BE2C (cell line): Measurements from ENCODE around the gene COA5.

ENCODE experiments used
- DNase-seq: peaks from one replicate; pipeline ENCODE4 v3.0.0-alpha.2; 2020
- H3K27me3 ChIP-seq: fragments of 250-450 bp; sonication (Bioruptor Pico); 2 replicates; pipeline ENCODE4 v1.5.1; 2020; ENCODE audit warnings: mild to moderate bottlenecking
- H3K36me3 ChIP-seq: fragments of 250-450 bp; sonication (Bioruptor Pico); 2 replicates; pipeline ENCODE4 v1.5.1; 2020; ENCODE audit warnings: mild to moderate bottlenecking
- H3K4me1 ChIP-seq: fragments of 250-450 bp; sonication (Bioruptor Pico); 2 replicates; pipeline ENCODE4 v1.5.1; 2020
- H3K4me3 ChIP-seq: 2 replicates; pipeline ENCODE4 v1.5.1; 2011; ENCODE audit warnings: low read depth, low read length
- H3K9me3 ChIP-seq: fragments of 250-450 bp; sonication (Bioruptor Pico); 2 replicates; pipeline ENCODE4 v1.5.1; 2020
- CTCF ChIP-seq: IDR thresholded peaks from 2 replicates; pipeline ENCODE4 v1.5.1; 2012; ENCODE audit warnings: mild to moderate bottlenecking, low read depth, low read length

COA5 gene

GRCh38 chr2:98568161-98568956, 40.0 kb downstream of the COA5 start:
- no peaks in the 10 kb centered on the region for H3K36me3 ChIP-seq
- DNase-seq: no peak

GRCh38 chr2:98565941-98566340, 42.4 kb downstream of the COA5 start:
- TF ChIP-seq CTCF: no peak

More at GRCh38 chr2:98568161-98568956, 40.0 kb downstream of the COA5 start:
- Histone ChIP-seq H3K4me3 (no peak overlapping the region), H3K9me3 (no peaks in the 10 kb centered on the region), H3K27me3 (no peaks in the 10 kb centered on the region), H3K4me1 (no peaks in the 10 kb centered on the region)
- no peak for TF ChIP-seq CTCF

GRCh38 chr2:98565286-98565860, 42.9 kb downstream of the COA5 start:
- H3K27me3 ChIP-seq: no peaks in the 10 kb centered on the region
- no peak overlapping the region for H3K4me3 ChIP-seq
- H3K9me3 ChIP-seq: no peaks in the 10 kb centered on the region
- H3K4me1 ChIP-seq: no peaks in the 10 kb centered on the region
- no peaks in the 10 kb centered on the region for H3K36me3 ChIP-seq
- no peak for TF ChIP-seq CTCF
- DNase-seq: no peak

More at GRCh38 chr2:98565941-98566340, 42.4 kb downstream of the COA5 start:
- Histone ChIP-seq H3K36me3 (no peaks in the 10 kb centered on the region), H3K27me3 (no peaks in the 10 kb centered on the region), H3K4me3 (no peak overlapping the region), H3K4me1 (no peaks in the 10 kb centered on the region), H3K9me3 (no peaks in the 10 kb centered on the region)
- DNase-seq: no peak

- Histone ChIP-seq H3K27me3 (no peaks in the 10 kb centered on the region), H3K4me1 (no peaks in the 10 kb centered on the region), H3K4me3 (no peak overlapping the region), H3K9me3 (no peaks in the 10 kb centered on the region), H3K36me3 (no peaks in the 10 kb centered on the region)
- TF ChIP-seq CTCF: no peak
- no peak for DNase-seq
Observed at GRCh38 chr2:98564541-98565132, 43.7 kb downstream of the COA5 start.

GRCh38 chr2:98563394-98563793, 44.9 kb downstream of the COA5 start:
- Histone ChIP-seq H3K4me1 (no peaks in the 10 kb centered on the region), H3K36me3 (no peaks in the 10 kb centered on the region)
- no peak for TF ChIP-seq CTCF

More at GRCh38 chr2:98563394-98563793, 44.9 kb downstream of the COA5 start:
- no peak for DNase-seq
- Histone ChIP-seq H3K9me3 (no peaks in the 10 kb centered on the region), H3K27me3 (no peaks in the 10 kb centered on the region), H3K4me3 (no peak overlapping the region)
